ENCODE data around the gene CADM2.

GRCh38 chr3:85148036-85148435 lies 189.2 kb downstream of the CADM2 start:
- TF ChIP-seq CTCF (IDR thresholded peaks at IDR 0.05) (no peak), POLR2A (IDR thresholded peaks at IDR 0.05) (no peak)

Data from thyroid gland (tissue), 4 donors.